HG03442 (cell line): ENCODE results near the gene PPM1D.
"Not testable (repeated sequence)": the region's sequence is repeated elsewhere in the genome, so short reads cannot be mapped to it uniquely, and the experiment has no call there.

Experiments
- ATAC-seq: cut with Tn5 transposase; IDR thresholded peaks from one replicate; pipeline ENCODE4 v1.9.1; 2021; ENCODE audit warnings: mild to moderate bottlenecking, moderate library complexity; ENCODE audit not compliant: unreplicated experiment

The PPM1D gene

DNA sequence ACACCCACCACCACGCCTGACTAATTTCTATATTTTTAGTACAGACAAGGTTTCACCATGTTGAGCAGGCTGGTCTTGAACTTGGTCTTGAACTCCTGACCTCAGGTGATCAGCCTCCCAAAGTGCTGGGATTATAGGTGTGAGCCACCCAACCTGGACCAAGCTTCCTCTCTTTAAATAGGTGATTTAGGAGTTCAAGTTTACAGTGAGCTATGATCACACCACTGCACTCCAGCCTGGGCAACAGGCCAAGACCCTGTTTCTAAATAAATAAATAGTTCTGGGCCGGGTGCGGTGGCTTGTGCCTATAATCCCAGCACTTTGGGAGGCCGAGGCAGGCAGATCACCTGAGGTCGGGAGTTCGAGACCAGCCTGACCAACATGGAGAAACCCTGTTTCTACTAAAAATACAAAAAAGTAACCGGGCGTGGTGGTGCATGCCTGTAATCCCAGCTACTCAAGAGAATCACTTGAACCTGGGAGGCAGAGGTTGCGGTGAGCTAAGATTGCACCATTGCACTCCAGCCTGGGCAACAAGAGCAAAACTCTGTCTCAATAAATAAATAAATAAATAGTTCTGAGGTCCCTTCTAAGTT is 6.5 kb upstream of the PPM1D start:
- not testable (repeated sequence) for ATAC-seq

DNA sequence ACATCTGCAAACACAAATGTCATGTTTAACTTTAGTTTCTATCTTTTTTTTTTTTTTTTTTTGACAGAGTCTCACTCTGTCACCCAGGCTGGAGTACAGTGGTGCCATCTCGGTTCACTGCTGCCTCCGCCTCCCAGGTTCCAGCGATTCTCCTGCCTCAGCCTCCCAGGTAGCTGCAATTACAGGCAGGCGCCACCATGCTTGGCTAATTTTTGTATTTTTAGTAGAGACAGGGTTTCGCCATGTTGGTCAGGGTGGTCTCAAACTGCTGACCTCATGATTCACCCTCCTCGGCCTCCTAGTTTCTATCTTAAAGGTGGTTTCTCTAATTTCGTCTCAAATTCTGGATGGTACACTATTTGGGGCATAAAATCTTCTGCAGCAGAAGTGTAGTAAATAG is 5.8 kb upstream of the PPM1D start:
- not testable (repeated sequence) for ATAC-seq

DNA sequence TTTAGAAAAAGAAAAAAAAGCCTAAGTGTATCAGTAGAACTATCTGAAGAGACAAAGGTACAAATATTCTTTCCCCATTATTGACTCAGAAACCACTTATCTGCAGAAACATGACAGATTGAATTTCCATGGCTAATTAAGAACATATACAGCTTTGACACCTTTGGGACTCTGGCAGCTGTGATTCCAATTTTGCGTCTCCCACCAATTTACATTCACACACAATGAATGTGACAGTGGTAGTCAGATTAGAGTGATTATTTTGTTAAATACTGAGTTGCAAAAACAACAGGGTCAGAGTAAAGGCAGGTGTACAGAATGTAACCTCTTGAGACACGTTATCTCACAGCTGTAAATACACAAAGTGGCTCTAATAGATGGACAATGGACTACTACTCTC is 5.3 kb upstream of the PPM1D start:
- no peak for ATAC-seq

DNA sequence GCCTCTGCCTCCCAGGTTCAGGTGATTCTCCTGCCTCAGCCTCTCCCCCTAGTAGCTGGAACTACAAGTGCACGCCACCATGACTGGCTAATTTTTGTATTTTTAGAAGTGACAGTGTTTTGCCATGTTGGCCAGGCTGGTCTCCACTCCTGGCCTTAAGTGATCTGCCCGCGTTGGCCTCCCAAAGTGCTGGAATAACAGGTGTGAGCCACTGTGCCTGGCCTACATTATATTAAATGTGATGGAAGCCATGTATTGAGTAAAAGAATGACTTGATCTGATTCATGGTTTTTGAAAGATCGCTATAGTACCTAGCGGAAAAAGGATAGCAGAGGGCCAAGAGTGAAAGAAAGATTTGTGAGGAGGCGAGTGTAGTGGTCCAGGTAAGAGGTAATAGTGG is 2.7 kb upstream of the PPM1D start:
- no peak for ATAC-seq

DNA sequence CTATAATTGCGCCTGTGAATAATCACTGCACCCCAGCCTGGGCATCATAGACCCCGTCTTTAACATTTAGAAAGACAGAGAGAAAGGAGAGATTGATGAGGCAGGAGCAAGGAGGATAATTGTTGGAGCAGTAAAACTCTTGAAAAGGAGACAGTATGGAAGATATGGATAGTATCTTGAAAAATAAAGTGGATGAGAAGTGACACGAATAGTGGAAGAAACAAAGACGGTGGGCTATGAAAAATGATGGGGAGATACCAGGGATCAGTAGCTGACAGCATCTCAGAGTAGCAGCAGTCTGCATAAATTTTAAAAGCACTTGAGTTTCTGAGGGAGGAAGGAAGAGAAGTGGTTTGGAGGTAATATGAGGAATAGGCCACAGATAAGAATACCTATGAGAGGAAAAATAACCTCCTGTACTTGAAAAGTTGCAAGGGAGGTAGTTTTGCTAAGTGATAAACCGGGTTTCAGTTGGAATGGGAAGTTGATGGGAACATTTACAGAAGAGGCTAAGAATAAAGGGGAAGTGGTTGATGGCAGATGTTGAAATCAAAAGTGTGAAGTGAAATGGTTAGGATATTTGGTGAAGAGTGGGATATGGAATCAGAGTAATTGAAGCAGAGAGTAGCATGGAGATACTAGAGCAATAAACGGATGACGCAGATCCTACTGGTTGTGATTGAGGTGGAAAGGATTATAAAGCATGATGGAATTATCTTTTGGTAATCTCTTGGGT is 1.8 kb upstream of the PPM1D start:
- no peak for ATAC-seq

DNA sequence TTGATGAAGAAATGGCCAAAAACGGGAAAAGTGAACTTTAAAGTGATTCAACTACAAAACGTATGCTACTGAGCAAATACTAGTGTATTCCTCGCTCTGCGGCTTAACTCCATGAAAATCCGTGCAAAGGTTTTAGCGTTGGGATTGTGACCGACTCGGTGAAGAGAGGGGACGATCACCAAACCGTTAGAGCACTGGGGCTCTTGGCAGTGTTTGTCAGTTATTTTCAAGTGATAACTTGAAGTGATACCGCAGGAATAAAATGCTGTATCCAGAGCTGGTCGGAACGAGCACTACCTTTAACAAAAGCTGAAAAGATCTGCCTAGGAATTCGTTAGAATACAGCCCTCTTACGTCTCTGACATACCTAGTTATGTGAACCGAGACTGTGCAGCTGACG is 773 bp upstream of the PPM1D start:
- no peak for ATAC-seq

DNA sequence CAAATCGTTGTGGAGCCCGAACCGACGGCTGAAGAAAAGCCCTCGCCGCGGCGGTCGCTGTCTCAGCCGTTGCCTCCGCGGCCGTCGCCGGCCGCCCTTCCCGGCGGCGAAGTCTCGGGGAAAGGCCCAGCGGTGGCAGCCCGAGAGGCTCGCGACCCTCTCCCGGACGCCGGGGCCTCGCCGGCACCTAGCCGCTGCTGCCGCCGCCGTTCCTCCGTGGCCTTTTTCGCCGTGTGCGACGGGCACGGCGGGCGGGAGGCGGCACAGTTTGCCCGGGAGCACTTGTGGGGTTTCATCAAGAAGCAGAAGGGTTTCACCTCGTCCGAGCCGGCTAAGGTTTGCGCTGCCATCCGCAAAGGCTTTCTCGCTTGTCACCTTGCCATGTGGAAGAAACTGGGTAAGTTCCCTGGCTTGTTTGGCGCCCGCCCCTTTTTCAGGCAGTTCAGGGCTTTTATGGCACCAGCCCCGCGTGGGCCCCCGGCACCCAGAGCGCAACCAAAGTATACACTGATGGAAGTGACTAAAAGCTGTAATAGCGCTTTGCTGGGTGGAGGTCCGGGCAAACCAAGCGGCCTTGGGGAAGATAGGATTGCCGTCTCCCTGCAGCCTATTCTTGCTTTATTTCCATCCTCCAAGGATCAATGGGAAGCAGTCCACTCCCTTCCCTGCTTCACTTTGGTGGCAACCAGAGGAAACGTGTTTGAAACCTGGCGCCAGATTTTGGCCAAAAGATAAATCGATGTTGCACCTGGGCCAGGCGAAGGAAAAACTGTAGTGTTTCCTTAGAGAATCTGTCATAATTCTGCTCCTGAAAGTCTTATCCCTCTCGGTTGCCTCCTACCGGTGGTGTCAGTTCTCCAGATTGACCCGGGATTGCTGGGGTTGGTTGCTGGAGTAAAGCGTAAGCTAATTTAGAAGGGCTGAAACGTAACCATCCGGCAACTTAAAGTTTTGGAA is 775 bp downstream of the PPM1D start:
- ATAC-seq, result peak; percentile 12

DNA sequence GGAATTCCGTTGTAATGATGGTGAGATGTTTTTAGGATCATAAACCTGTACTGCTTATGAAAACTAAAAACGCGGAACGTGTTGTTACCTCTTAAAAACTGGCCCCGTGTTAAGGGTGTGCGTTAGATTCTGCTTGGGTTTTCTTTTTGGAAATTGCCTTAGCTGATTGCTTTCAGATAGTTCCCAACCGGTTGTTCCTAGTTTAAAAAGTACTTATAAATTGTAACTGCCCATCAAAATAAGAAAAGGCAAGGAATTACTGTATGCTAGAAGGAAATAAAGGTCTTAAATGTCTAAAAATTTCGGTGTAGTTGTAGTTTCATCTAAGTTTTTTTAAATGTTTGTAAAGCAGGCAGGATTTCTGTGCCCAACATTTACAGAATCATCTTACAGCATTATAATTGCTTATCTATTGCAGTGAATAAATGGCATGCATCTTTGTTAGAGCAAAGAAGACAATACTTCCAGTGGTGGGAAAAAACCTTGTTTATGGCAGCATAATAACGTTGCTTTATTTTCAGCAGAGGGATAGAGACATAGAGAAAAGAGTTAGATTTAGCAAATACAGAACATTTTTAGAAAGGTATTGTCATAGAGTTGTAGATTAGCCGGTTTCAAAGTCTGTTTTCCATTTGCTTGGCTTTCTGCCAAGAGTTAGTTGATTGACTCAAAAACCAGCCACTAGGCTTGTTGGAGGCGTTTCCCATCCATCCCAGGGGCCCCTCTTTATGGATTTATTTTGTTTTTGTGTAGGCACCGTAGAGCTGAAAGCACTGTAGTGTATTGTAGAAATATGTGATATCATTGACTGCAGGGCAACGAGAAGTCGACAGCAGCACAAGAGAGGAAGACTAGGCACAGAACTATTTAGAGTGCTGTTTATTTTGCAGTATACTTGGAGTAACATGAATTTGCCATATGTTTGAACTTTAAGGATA is 1.7 kb downstream of the PPM1D start:
- ATAC-seq, result no peak

DNA sequence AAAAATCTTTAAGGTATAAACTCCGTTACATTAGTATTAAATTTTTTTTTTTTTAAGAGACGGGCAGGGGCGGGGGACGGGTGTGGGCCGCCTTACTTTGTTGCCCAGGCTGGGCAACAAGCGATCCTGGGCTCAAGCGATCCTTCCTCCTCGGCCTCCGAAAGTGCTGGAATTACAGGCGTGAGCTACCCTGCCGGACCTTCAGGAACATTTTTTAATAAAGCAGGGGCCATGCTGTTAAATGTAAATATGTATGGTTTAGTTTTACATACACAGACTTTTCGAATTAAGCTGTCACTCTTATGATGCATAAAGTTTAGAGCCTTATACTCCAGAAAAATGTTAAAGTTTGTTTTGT is 2.4 kb downstream of the PPM1D start:
- ATAC-seq, result no peak

DNA sequence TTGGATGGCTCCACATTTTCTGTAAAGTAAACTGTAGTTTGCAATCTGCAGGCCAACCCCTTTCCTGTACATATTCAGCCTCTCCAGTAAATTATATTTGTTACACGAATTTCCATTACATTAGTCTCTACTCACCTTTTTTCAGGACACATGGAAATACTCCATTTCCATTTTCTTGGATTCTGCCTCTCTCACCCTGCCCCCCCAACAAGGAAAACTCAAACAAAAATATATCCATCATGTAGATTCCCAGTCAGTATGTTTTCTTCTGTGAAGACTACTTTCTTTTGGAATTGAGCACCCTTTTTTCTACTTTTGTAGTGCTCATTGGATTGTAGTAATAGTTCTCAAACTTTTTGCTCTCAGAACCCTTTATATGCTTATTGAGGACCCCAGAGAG is 2.9 kb downstream of the PPM1D start:
- ATAC-seq, result no peak

DNA sequence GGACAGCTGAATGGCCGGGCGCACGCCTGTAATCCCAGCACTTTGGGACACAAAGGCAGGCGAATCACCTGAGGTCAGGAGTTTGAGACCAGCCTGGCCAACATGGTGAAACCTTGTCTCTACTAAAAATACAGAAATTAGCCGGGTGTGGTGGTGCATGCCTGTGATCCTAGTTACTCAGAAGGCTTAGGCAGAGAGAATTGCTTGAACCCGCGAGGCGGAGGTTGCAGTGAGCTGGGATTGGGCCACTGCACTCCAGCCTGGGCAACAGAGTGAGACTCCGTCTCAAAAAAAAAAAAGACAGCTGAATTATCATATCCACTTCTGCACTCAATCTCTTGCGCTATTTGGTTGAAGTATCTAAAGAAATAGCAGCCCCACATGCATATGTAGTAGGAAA is 3.5 kb downstream of the PPM1D start:
- ATAC-seq, result not testable (repeated sequence)

DNA sequence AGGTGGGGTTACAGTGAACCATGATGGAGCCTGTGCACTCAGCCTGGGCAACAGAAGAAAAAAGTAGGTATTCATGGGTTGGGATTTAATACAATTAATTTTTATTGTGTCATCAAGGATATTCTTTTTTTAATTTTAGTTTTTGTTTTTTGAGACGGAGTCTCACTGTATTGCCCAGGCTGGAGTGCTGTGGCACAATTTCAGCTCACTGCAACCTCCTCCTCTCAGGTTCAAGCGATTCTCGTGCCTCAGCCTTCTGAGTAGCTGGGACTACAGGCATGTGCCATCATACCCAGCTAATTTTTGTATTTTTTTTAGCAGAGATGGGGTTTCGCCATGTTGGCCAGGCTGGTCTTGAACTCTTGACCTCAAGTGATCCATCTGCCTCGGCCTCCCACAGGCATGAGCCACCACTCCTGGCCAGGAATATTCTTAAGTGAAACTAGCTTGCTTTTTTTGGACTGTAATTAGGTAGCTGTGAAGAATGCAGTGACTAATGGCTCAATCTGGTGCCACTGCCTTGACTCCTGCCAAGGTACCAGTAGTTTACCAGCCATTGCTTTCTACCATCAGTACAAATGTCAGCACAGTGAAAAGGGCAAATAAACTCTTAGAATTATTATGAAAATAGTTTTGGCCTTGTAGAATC is 4.8 kb downstream of the PPM1D start:
- ATAC-seq, result no peak

DNA sequence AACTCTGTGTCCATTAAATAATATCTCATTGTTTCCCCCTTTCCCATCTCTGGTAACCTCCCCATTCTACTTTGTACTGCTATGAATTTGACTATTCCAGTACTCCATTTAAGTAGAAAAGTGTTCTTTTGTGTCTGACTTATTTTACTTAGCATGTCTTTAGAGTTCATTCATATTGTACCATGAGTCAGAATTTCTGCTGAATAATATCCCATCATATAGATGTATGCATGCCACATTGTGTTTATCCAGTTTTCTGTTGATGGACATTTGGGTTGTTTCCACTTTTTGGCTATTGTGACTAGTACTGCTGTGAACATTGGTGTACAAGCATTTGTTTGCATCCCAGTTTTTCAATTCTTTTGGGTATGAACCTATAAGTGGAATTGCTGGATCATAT is 6.0 kb downstream of the PPM1D start:
- ATAC-seq, result no peak

DNA sequence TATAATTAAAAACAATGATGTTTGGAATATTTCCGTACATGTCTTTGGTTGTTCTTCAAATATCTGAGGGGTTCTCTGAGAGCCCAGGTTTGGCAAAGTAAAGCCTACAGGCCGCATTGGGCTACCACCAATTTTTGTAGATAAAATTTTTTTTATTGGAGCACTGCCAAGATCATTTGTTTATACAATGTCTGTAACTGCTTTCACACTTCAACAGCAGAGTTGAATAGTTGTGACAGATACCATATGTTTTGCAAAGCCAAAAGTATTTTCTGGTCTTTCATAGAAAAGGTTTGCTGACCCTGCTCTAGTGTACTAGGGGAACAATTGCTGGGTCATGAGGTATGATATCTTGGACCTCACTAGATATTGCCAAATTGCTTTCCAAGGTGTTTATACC is 10.5 kb downstream of the PPM1D start:
- ATAC-seq, result no peak

DNA sequence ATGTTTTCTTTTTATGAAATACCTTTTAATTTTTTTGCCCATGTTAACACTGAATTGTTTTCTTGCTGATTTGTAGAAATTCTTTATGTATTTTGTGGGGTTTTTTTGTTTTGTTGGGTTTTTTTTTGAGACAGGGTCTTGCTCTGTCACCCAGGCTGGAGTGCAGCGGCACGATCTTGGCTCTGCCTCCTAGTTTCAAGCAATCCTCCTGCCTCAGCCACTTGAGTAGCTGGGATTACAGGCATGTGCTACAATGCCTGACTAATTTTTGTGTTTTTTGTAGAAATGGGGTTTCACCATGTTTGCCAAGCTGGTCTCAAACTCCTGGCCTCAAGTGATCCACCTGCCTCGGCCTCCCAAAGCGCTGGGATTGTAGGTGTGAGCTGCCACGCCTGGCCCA is 11.3 kb downstream of the PPM1D start:
- ATAC-seq, result not testable (repeated sequence)

DNA sequence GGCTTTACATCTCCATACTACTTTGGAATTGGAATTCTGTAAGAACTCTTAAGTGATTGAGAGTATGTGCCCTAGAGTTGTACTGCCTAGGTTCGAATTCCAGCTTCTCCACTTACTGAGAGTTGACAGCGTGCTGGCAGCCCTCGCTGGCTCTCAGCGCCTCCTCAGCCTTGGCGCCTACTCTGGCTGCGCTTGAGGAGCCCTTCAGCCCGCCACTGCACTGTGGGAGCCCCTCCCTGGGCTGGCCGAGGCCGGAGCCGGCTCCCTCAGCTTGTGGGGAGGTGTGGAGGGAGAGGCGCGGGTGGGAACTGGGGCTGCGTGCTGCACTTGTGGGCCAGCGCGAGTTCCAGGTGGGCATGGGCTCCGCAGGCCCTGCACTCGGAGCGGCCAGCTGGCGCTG is 13.3 kb downstream of the PPM1D start:
- no peak for ATAC-seq

DNA sequence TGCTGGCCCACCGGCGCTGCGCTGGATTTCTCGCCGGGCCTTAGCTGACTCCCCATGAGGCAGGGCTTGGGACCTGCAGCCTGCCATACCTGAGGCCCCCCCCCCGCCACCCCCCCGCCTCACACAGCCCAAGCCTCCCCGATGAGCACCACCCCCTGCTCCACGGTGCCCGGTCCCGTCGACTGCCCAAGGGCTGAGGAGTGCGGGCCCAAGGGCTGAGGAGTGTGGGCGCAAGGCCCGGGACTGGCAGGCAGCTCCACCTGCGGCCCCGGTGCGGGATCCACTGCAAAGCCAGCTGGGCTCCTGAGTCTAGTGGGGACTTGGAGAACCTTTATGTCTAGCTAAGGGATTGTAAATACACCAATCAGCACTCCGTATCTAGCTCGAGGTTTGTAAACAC is 13.8 kb downstream of the PPM1D start:
- ATAC-seq, result not testable (repeated sequence)

DNA sequence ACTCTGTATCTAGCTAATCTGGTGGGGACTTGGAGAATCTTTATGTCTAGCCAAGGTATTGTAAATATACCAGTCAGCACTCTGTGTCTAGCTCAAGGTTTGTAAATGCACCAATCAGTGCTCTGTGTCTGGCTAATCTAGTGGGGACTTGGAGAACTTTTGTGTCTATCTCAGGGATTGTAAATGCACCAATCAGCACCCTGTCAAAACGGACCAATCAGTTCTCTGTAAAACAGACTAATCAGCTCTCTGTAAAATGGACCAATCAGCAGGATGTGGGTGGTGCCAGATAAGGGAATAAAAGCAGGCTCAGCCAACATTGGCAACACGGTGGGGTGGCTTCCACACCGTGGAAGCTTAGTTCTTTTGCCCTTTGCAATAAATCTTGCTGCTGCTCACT is 14.3 kb downstream of the PPM1D start:
- not testable (repeated sequence) for ATAC-seq

DNA sequence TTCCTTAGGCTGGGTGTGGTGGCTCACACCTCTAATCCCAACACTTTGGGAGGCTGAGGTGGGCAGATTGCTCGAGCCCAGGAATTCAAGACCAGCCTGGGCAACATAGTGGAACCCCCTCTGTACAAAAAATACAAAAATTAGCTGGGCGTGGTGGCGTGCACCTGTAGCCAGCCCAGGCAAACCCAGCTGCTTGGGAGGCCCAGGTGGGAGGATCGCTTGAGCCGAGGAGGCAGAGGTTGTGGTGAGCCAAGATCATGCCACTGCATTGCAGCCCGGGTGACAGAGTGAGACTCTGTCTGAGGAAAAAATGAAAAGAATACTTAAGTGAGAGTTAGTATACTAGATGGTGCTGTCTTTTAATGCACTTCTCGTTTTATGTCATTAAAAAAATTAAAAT is 15.1 kb downstream of the PPM1D start:
- ATAC-seq, result no peak

DNA sequence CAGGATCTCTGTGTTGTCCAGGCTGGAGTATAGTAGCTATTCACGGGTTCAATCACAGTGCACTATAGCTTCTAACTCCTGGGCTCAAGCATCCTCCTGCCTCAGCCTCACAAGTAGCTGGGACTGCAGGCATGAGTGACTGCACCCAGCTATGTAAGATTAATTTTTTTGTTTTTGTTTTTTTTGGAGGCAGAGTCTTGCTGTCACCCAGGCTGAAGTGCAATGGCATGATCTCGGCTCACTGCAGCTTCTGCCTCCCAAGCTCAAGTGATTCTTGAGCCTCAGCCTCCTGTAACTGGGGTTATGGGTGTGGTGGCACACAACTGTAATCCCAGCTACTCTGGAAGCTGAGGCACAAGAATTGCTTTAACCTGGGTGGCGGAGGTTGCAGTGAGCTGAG is 15.8 kb downstream of the PPM1D start:
- ATAC-seq, result no peak
